Measurements from ENCODE around the gene MRPL28.
"Not testable (repeated sequence)": the region's sequence is repeated elsewhere in the genome, so short reads cannot be mapped to it uniquely, and the experiment has no call there.

The MRPL28 gene

DNA sequence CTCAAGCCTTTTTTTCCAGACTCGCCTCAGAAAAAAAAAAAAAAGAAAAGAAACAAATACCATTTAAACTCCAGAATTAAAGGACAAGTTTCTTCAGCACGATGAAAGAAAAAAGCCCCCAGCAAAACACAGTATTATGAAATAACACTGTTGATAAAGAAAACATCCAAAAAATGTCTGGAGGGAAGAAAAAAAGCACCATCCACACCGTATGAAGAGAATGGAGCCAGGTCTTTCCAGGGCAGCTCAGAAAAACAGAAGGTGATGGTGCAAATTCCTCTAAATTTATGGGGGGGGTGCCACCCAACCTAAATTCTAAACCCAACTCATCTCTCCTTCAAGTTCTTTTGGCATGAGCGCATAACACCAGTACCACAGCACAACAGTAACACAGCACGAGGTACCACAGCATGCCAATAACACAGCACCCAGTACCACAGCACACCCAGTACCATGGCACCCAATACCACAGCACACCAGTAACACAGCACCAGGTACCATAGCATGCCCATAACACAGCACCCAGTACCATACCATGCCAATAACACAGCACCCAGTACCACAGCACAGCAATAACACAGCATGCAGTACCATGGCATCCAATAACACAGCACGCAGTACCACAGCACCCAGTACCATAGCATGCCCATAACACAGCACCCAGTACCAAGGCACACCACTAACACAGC, 36.8 kb downstream of the MRPL28 start:
- peaks cover 45% of the 10 kb centered on the region for H3K79me2 ChIP-seq (ENCODE audit: insufficient read depth, low read length)
- H3K9me3 ChIP-seq (ENCODE audit: insufficient read depth, low read length), result no peaks in the 10 kb centered on the region
- no peak overlapping the region for H3K4me2 ChIP-seq (ENCODE audit: low read depth, low read length, poor library complexity, severe bottlenecking)
- no peak overlapping the region for H3K4me3 ChIP-seq (ENCODE audit: insufficient read depth, low read length, poor library complexity, severe bottlenecking)
- no peak overlapping the region for H3K27ac ChIP-seq (ENCODE audit: low read depth, low read length)
- no peak overlapping the region for H3K9ac ChIP-seq (ENCODE audit: low read length)
- no peaks in the 10 kb centered on the region for H3K9me2 ChIP-seq (replicated peaks; ENCODE audit: insufficient read depth, low read length)
- H3F3A ChIP-seq (ENCODE audit: insufficient read depth), result no peaks in the 10 kb centered on the region
- H4K20me1 ChIP-seq (ENCODE audit: low read depth, low read length), result no peaks in the 10 kb centered on the region
- H2AFZ ChIP-seq (ENCODE audit: low read depth, low read length, severe bottlenecking), result no peak overlapping the region
- TF ChIP-seq, protein P1, sequence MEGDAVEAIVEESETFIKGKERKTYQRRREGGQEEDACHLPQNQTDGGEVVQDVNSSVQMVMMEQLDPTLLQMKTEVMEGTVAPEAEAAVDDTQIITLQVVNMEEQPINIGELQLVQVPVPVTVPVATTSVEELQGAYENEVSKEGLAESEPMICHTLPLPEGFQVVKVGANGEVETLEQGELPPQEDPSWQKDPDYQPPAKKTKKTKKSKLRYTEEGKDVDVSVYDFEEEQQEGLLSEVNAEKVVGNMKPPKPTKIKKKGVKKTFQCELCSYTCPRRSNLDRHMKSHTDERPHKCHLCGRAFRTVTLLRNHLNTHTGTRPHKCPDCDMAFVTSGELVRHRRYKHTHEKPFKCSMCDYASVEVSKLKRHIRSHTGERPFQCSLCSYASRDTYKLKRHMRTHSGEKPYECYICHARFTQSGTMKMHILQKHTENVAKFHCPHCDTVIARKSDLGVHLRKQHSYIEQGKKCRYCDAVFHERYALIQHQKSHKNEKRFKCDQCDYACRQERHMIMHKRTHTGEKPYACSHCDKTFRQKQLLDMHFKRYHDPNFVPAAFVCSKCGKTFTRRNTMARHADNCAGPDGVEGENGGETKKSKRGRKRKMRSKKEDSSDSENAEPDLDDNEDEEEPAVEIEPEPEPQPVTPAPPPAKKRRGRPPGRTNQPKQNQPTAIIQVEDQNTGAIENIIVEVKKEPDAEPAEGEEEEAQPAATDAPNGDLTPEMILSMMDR (IDR thresholded peaks at IDR 0.05; ENCODE audit: insufficient read depth, low read length, poor library complexity, severe bottlenecking), result no peak
- no peak for TF ChIP-seq EZH2phosphoT487 (conservative IDR thresholded peaks at IDR 0.05; ENCODE audit: low read length)
- no peaks in the 10 kb centered on the region for H3K27me3 ChIP-seq (ENCODE audit: low read length)
- H3K36me3 ChIP-seq (ENCODE audit: low read length), result no peaks in the 10 kb centered on the region

DNA sequence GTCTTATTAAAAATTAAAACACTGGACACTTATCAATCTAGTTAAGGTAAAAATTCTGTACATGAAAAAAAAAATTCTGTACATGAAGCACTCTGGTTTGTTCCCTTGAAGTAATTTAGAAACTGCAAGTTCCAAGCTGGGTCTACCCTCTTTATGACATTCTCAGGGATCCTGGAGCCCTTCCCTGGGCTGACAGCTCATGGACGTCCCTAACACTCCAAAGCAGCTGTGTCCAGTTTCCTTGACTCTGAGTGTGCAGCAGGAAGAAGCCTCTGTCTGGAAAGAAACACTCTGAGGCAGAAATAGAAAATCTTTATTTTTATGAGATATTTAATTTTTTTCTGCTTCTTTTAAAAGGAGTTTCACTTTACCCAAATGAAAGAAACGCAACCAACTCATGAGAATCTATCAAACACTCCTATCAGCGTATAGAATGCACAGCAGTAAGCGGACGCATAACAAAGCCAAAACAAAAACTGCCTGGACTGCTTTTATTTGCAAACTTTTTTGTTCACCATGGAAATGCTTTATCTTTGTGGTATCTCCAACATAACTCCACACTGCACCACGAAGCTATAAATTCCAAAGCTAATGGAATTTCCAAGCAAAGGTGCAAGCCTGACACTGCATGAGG, 39.0 kb downstream of the MRPL28 start:
- not testable (repeated sequence) for H4K20me1 ChIP-seq (ENCODE audit: low read depth, low read length); H2AFZ ChIP-seq (ENCODE audit: low read depth, low read length, severe bottlenecking); H3F3A ChIP-seq (ENCODE audit: insufficient read depth); H3K9me2 ChIP-seq (replicated peaks; ENCODE audit: insufficient read depth, low read length); H3K36me3 ChIP-seq (ENCODE audit: low read length); H3K9me3 ChIP-seq (ENCODE audit: insufficient read depth, low read length); H3K4me2 ChIP-seq (ENCODE audit: low read depth, low read length, poor library complexity, severe bottlenecking); H3K27me3 ChIP-seq (ENCODE audit: low read length); H3K4me3 ChIP-seq (ENCODE audit: insufficient read depth, low read length, poor library complexity, severe bottlenecking); H3K27ac ChIP-seq (ENCODE audit: low read depth, low read length); H3K9ac ChIP-seq (ENCODE audit: low read length)
- H3K79me2 ChIP-seq (ENCODE audit: insufficient read depth, low read length), result peaks cover 36% of the 10 kb centered on the region

DNA sequence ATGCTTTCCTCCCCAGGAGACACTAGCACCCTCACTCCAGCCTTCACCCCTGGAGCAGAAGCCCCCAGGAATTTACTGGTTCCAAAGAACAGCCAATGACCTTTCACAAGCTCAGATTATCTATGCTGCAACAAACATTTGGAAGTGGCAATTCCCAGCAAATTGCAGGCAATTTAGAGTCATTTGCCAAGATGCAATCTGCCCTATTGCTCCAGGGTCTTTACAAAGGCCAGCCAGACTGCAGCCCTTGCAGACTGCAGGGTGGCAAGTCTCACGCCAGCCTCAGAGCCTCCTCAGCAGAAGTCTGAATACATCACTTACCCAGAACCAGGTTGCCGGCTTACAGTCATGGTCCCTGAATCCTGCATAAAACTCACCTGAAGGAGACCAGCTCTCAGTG, 39.6 kb downstream of the MRPL28 start:
- Histone ChIP-seq H3K9ac (ENCODE audit: low read length) (no peak overlapping the region), H3K4me2 (ENCODE audit: low read depth, low read length, poor library complexity, severe bottlenecking) (no peak overlapping the region), H3K79me2 (ENCODE audit: insufficient read depth, low read length) (peaks cover 36% of the 10 kb centered on the region)

More for the DNA sequence above, 39.6 kb downstream of the MRPL28 start:
- Histone ChIP-seq H2AFZ (ENCODE audit: low read depth, low read length, severe bottlenecking) (no peak overlapping the region), H3K9me2 (replicated peaks; ENCODE audit: insufficient read depth, low read length) (no peaks in the 10 kb centered on the region), H3F3A (ENCODE audit: insufficient read depth) (no peaks in the 10 kb centered on the region), H4K20me1 (ENCODE audit: low read depth, low read length) (no peaks in the 10 kb centered on the region), H3K36me3 (ENCODE audit: low read length) (no peaks in the 10 kb centered on the region), H3K27ac (ENCODE audit: low read depth, low read length) (no peak overlapping the region), H3K27me3 (ENCODE audit: low read length) (no peaks in the 10 kb centered on the region), H3K4me3 (ENCODE audit: insufficient read depth, low read length, poor library complexity, severe bottlenecking) (no peak overlapping the region), H3K9me3 (ENCODE audit: insufficient read depth, low read length) (no peaks in the 10 kb centered on the region)
- TF ChIP-seq, protein P1 (IDR thresholded peaks at IDR 0.05; ENCODE audit: insufficient read depth, low read length, poor library complexity, severe bottlenecking), result no peak
- no peak for TF ChIP-seq EZH2phosphoT487 (conservative IDR thresholded peaks at IDR 0.05; ENCODE audit: low read length)
